GM21737 (cell line): Measurements from ENCODE around the gene SDCCAG8.
A peak's percentile ranks its signal among the peaks of the same experiment; 100 is the strongest.

Experiments
- ATAC-seq: cut with Tn5 transposase; IDR thresholded peaks from one replicate; pipeline ENCODE4 v1.9.1; 2021; ENCODE audit warnings: mild to moderate bottlenecking, moderate library complexity; ENCODE audit not compliant: unreplicated experiment

SDCCAG8 gene

GRCh38 chr1:243379208-243379607, 123.4 kb downstream of the SDCCAG8 start:
- ATAC-seq, result no peak

- no peak for ATAC-seq
These were observed 123.9 kb downstream of the SDCCAG8 start for GRCh38 chr1:243379706-243380105.

GRCh38 chr1:243388276-243388675, 132.4 kb downstream of the SDCCAG8 start:
- ATAC-seq, result no peak

- no peak for ATAC-seq
These were observed 134.4 kb downstream of the SDCCAG8 start for GRCh38 chr1:243390162-243390791.

- ATAC-seq, result no peak
These were observed 135.5 kb downstream of the SDCCAG8 start for GRCh38 chr1:243391355-243391754.

- no peak for ATAC-seq
These were observed 137.3 kb downstream of the SDCCAG8 start for GRCh38 chr1:243393096-243393495.

GRCh38 chr1:243394066-243394465, 138.2 kb downstream of the SDCCAG8 start:
- ATAC-seq, result no peak

GRCh38 chr1:243394601-243395464, 139.0 kb downstream of the SDCCAG8 start:
- ATAC-seq, result no peak

GRCh38 chr1:243396424-243396823, 140.6 kb downstream of the SDCCAG8 start:
- no peak for ATAC-seq

- ATAC-seq, result no peak
These were observed 141.0 kb downstream of the SDCCAG8 start for GRCh38 chr1:243396876-243397275.

- no peak for ATAC-seq
These were observed 141.9 kb downstream of the SDCCAG8 start for GRCh38 chr1:243397613-243398321.

- ATAC-seq, result no peak
These were observed 143.8 kb downstream of the SDCCAG8 start for GRCh38 chr1:243399561-243400155.

GRCh38 chr1:243402868-243403267, 147.0 kb downstream of the SDCCAG8 start:
- ATAC-seq, result no peak

- no peak for ATAC-seq
These were observed 150.6 kb downstream of the SDCCAG8 start for GRCh38 chr1:243406424-243406823.

- ATAC-seq, result no peak
These were observed 151.6 kb downstream of the SDCCAG8 start for GRCh38 chr1:243407284-243408018.

- no peak for ATAC-seq
These were observed 152.6 kb downstream of the SDCCAG8 start for GRCh38 chr1:243408479-243408878.

GRCh38 chr1:243409284-243409683, 153.4 kb downstream of the SDCCAG8 start:
- ATAC-seq, result no peak

- ATAC-seq, result no peak
These were observed 155.6 kb downstream of the SDCCAG8 start for GRCh38 chr1:243411472-243411871.

GRCh38 chr1:243413431-243414151, 157.8 kb downstream of the SDCCAG8 start:
- ATAC-seq, result peak; percentile 69

GRCh38 chr1:243414152-243414494, 158.3 kb downstream of the SDCCAG8 start:
- no peak for ATAC-seq
